Mesenchymal stem cell (in vitro differentiated cells and primary cell): ENCODE data around the gene CD151.

Experiments used
- DNase-seq: peaks from one replicate; pipeline ENCODE4 v3.0.0-alpha.2; 2013
- H2AFZ ChIP-seq: one replicate; pipeline ENCODE4 v1.6.1; 2013; ENCODE audit warnings: low read depth, mild to moderate bottlenecking, control low read depth, inconsistent platforms, low read length, moderate library complexity
- H2AK5ac ChIP-seq: 2 replicates; pipeline ENCODE4 v1.6.1; 2013; ENCODE audit warnings: low read length, moderate library complexity, mild to moderate bottlenecking, inconsistent platforms; ENCODE audit not compliant: severe bottlenecking
- H2BK120ac ChIP-seq: one replicate; pipeline ENCODE4 v1.6.1; 2013; ENCODE audit warnings: low read depth, mild to moderate bottlenecking, inconsistent platforms, low read length, moderate library complexity
- H2BK12ac ChIP-seq, 2 experiments: one replicate each; pipeline ENCODE4 v1.6.1; 2013; ENCODE audit warnings: inconsistent platforms in 2 of 2, low read length in 2 of 2, mild to moderate bottlenecking in 2 of 2, moderate library complexity in 2 of 2, control low read depth in 1 of 2
- H2BK15ac ChIP-seq: one replicate; pipeline ENCODE4 v1.6.1; 2013; ENCODE audit warnings: mild to moderate bottlenecking, low read depth, inconsistent platforms; ENCODE audit not compliant: poor library complexity, severe bottlenecking
- H2BK5ac ChIP-seq: 2 replicates; pipeline ENCODE4 v1.6.1; 2013; ENCODE audit warnings: low read depth, mild to moderate bottlenecking, low read length, control low read depth, inconsistent platforms; ENCODE audit not compliant: poor library complexity, severe bottlenecking
- H3K14ac ChIP-seq, 2 experiments: one replicate each; pipeline ENCODE4 v1.6.1; 2013; ENCODE audit warnings: inconsistent platforms in 2 of 2, low read length in 2 of 2, control low read depth in 1 of 2, mild to moderate bottlenecking in 1 of 2, moderate library complexity in 1 of 2
- H3K18ac ChIP-seq, 2 experiments: one replicate each; pipeline ENCODE4 v1.6.1; 2013; ENCODE audit warnings: inconsistent platforms in 2 of 2, low read length in 2 of 2, control low read depth in 1 of 2, low read depth in 1 of 2, mild to moderate bottlenecking in 1 of 2
- H3K23ac ChIP-seq, 2 experiments: one replicate each; pipeline ENCODE4 v1.6.1; 2013; ENCODE audit warnings: inconsistent platforms in 2 of 2, low read length in 2 of 2, mild to moderate bottlenecking in 2 of 2, moderate library complexity in 2 of 2, control low read depth in 1 of 2
- H3K27ac ChIP-seq: 2 replicates; pipeline ENCODE4 v1.5.1; 2013; ENCODE audit warnings: mild to moderate bottlenecking, moderate library complexity, low read length, control low read depth, inconsistent platforms; ENCODE audit not compliant: poor library complexity, severe bottlenecking
- H3K27me3 ChIP-seq, 2 experiments: 2 replicates each; pipeline versions ENCODE4 v1.6.1 to v1.7.0; 2013; ENCODE audit warnings: low read length in 2 of 2, mild to moderate bottlenecking in 2 of 2, moderate library complexity in 2 of 2, control low read depth in 1 of 2, inconsistent platforms in 1 of 2; ENCODE audit not compliant: control insufficient read depth in 1 of 2, insufficient read depth in 1 of 2
- H3K36me3 ChIP-seq, 2 experiments: 2 replicates each; pipeline versions ENCODE4 v1.6.1 to v1.7.0; 2013; ENCODE audit warnings: low read length in 2 of 2, control low read depth in 1 of 2, inconsistent platforms in 1 of 2, low read depth in 1 of 2, mild to moderate bottlenecking in 1 of 2; ENCODE audit not compliant: insufficient read depth in 2 of 2, control insufficient read depth in 1 of 2
- H3K4ac ChIP-seq, 2 experiments: one replicate each; pipeline ENCODE4 v1.6.1; 2013; ENCODE audit warnings: inconsistent platforms in 2 of 2, low read length in 2 of 2, mild to moderate bottlenecking in 2 of 2, moderate library complexity in 2 of 2, control low read depth in 1 of 2, low read depth in 1 of 2
- H3K4me1 ChIP-seq: 2 replicates; pipeline ENCODE4 v1.6.1; 2013; ENCODE audit warnings: low read depth, low read length, control low read depth; ENCODE audit not compliant: control insufficient read depth, insufficient read depth
- H3K4me2 ChIP-seq: 2 replicates; pipeline ENCODE4 v1.6.1; 2013; ENCODE audit warnings: low read length, mild to moderate bottlenecking, inconsistent platforms; ENCODE audit not compliant: poor library complexity, severe bottlenecking
- H3K4me3 ChIP-seq, 2 experiments: 2 replicates each; pipeline versions ENCODE4 v1.5.1 to v1.7.0; 2013; ENCODE audit warnings: low read length in 2 of 2, mild to moderate bottlenecking in 2 of 2, control low read depth in 1 of 2, low read depth in 1 of 2; ENCODE audit not compliant: insufficient read depth in 1 of 2
- H3K79me1 ChIP-seq: replicated peaks from 2 replicates; pipeline ENCODE4 v1.6.1; 2013; ENCODE audit warnings: mild to moderate bottlenecking, control low read depth, low read length, inconsistent platforms; ENCODE audit not compliant: poor library complexity, severe bottlenecking
- H3K9ac ChIP-seq: 2 replicates; pipeline ENCODE4 v1.7.0; 2013; ENCODE audit warnings: mild to moderate bottlenecking, low read length, moderate library complexity
- H3K9me3 ChIP-seq: 2 replicates; pipeline ENCODE4 v1.7.0; 2013; ENCODE audit warnings: mild to moderate bottlenecking, low read length; ENCODE audit not compliant: control insufficient read depth
- H4K8ac ChIP-seq: one replicate; pipeline ENCODE4 v1.6.1; 2013; ENCODE audit warnings: inconsistent platforms, mild to moderate bottlenecking, low read length, moderate library complexity
- H4K91ac ChIP-seq: one replicate; pipeline ENCODE4 v1.6.1; 2013; ENCODE audit warnings: mild to moderate bottlenecking, low read length, inconsistent platforms
- WGBS: methylation state at CpG from one replicate; pipeline ENCODE4 v1.1.7; 2013; ENCODE audit warnings: mixed read lengths; 5-methylcytosine and 5-hydroxymethylcytosine counted together

CD151 gene

GRCh38 chr11:790721-791564 is 41.8 kb upstream of the CD151 start:
- peaks cover 4 to 14% of the 10 kb centered on the region in 2 experiments for H3K27me3 ChIP-seq
- H3K23ac ChIP-seq = no peak overlapping the region
- WGBS = 73% methylated on average over 18 of the region's 18 CpGs
- H3K4ac ChIP-seq = peak overlapping the region; percentile 13 to 30
- no peak overlapping the region for H3K27ac ChIP-seq
- H2AFZ ChIP-seq = no peak overlapping the region
- no peaks in the 10 kb centered on the region for H3K9me3 ChIP-seq
- H4K91ac ChIP-seq = no peak overlapping the region
- H3K4me1 ChIP-seq = peaks cover 32% of the 10 kb centered on the region
- no peak overlapping the region for H2BK5ac ChIP-seq
- H3K4me3 ChIP-seq = no peak overlapping the region
- no peak overlapping the region for H2BK12ac ChIP-seq
- H4K8ac ChIP-seq = peak overlapping the region; percentile 29
- no peak overlapping the region for H3K18ac ChIP-seq
- no peak overlapping the region for H3K14ac ChIP-seq
- no peak overlapping the region for H2BK120ac ChIP-seq
- H3K36me3 ChIP-seq = peaks cover 19 to 43% of the 10 kb centered on the region in 2 experiments
- peak; percentile 30 for DNase-seq
- H3K79me1 ChIP-seq = peaks cover 3% of the 10 kb centered on the region
- peak overlapping the region; percentile 29 for H3K9ac ChIP-seq
- H2BK15ac ChIP-seq = peak overlapping the region; percentile 33
- H2AK5ac ChIP-seq = no peak overlapping the region
- H3K4me2 ChIP-seq = no peak overlapping the region

GRCh38 chr11:791658-792534 is 40.9 kb upstream of the CD151 start:
- H2AK5ac ChIP-seq = no peak overlapping the region
- H2BK12ac ChIP-seq = no peak overlapping the region
- 97% methylated on average over 47 of the region's 49 CpGs for whole genome bisulfite sequencing
- peaks cover 19 to 43% of the 10 kb centered on the region in 2 experiments for H3K36me3 ChIP-seq
- H2AFZ ChIP-seq = no peak overlapping the region
- no peak overlapping the region for H2BK15ac ChIP-seq
- no peak overlapping the region for H3K23ac ChIP-seq
- peaks cover 4 to 14% of the 10 kb centered on the region in 2 experiments for H3K27me3 ChIP-seq
- H4K91ac ChIP-seq = no peak overlapping the region
- H3K27ac ChIP-seq = no peak overlapping the region
- H2BK120ac ChIP-seq = no peak overlapping the region
- peaks cover 3% of the 10 kb centered on the region for H3K79me1 ChIP-seq
- no peak overlapping the region for H3K18ac ChIP-seq
- peaks cover 40% of the 10 kb centered on the region for H3K4me1 ChIP-seq
- no peak overlapping the region for H3K4me3 ChIP-seq
- H2BK5ac ChIP-seq = no peak overlapping the region
- no peak overlapping the region for H3K9ac ChIP-seq
- no peak overlapping the region for H4K8ac ChIP-seq
- H3K14ac ChIP-seq = no peak overlapping the region
- H3K4ac ChIP-seq = peak overlapping the region in 1 of 2 experiments; percentile 13
- H3K9me3 ChIP-seq = no peaks in the 10 kb centered on the region
- DNase-seq = no peak
- H3K4me2 ChIP-seq = no peak overlapping the region

GRCh38 chr11:792535-792821 is 40.3 kb upstream of the CD151 start:
- Histone ChIP-seq H3K14ac (no peak overlapping the region), H3K4me3 (no peak overlapping the region), H2BK12ac (no peak overlapping the region), H2BK120ac (no peak overlapping the region), H3K4me2 (no peak overlapping the region), H3K9me3 (no peaks in the 10 kb centered on the region), H3K9ac (no peak overlapping the region), H3K27ac (no peak overlapping the region), H2AFZ (no peak overlapping the region), H4K8ac (no peak overlapping the region), H2BK5ac (no peak overlapping the region), H2AK5ac (no peak overlapping the region), H3K36me3 (peaks cover 19 to 43% of the 10 kb centered on the region in 2 experiments), H4K91ac (no peak overlapping the region), H2BK15ac (no peak overlapping the region), H3K4me1 (peaks cover 42% of the 10 kb centered on the region), H3K4ac (no peak overlapping the region), H3K79me1 (peaks cover 3% of the 10 kb centered on the region), H3K18ac (no peak overlapping the region), H3K27me3 (peaks cover 4 to 14% of the 10 kb centered on the region in 2 experiments), H3K23ac (no peak overlapping the region)
- WGBS = over 99% methylated on average over 14 of the region's 15 CpGs
- DNase-seq = no peak

GRCh38 chr11:792873-793272 is 39.9 kb upstream of the CD151 start:
- Histone ChIP-seq H2BK12ac (no peak overlapping the region), H2BK120ac (no peak overlapping the region), H4K8ac (no peak overlapping the region), H3K9ac (no peak overlapping the region), H3K36me3 (peaks cover 19 to 43% of the 10 kb centered on the region in 2 experiments), H2BK15ac (no peak overlapping the region), H3K9me3 (no peaks in the 10 kb centered on the region), H3K27me3 (peaks cover 4 to 14% of the 10 kb centered on the region in 2 experiments), H3K4me1 (peaks cover 42% of the 10 kb centered on the region), H3K4ac (no peak overlapping the region), H3K18ac (no peak overlapping the region), H2AFZ (no peak overlapping the region), H4K91ac (no peak overlapping the region), H2BK5ac (no peak overlapping the region), H3K4me2 (no peak overlapping the region), H3K79me1 (peaks cover 3% of the 10 kb centered on the region), H3K4me3 (no peak overlapping the region), H3K23ac (no peak overlapping the region), H3K27ac (no peak overlapping the region), H3K14ac (no peak overlapping the region), H2AK5ac (no peak overlapping the region)
- 89% methylated on average over 13 of the region's 13 CpGs for WGBS
- DNase-seq = no peak
